Astrocyte of the cerebellum (primary cell): ENCODE data around the gene PRPF40B.
"Not testable (repeated sequence)": the region's sequence is repeated elsewhere in the genome, so short reads cannot be mapped to it uniquely, and the experiment has no call there.

Experiments
- DNase-seq: peaks from one replicate; pipeline ENCODE4 v3.0.0-alpha.2; 2011; ENCODE audit warnings: low read depth
- H3K4me3 ChIP-seq: 2 replicates; pipeline ENCODE4 v1.5.1; 2011; ENCODE audit warnings: mild to moderate bottlenecking, low read depth, low read length, moderate library complexity
- CTCF ChIP-seq: IDR thresholded peaks from 2 replicates; pipeline ENCODE4 v1.5.1; 2012; ENCODE audit warnings: low read length, low read depth, moderate library complexity, mild to moderate bottlenecking; ENCODE audit errors: missing control alignments
- in situ Hi-C: cut with HindIII; loops from 2 replicates; pipeline ENCODE4 v1.10.0; 2017; ENCODE audit warnings: low sequenced_read_pairs

Gene PRPF40B

GRCh38 chr12:49609875-49610154 is 13.5 kb upstream of the PRPF40B start:
- peak; percentile 15 for TF ChIP-seq CTCF
- in situ Hi-C loops, result no loop called here
- no peak overlapping the region for H3K4me3 ChIP-seq
- no peak for DNase-seq

- DNase-seq, H3K4me3 ChIP-seq, in situ Hi-C loops: not testable (repeated sequence)
Observed at GRCh38 chr12:49610785-49611184, 12.6 kb upstream of the PRPF40B start.

- H3K4me3 ChIP-seq, result no peak overlapping the region
- no peak for DNase-seq
- TF ChIP-seq CTCF, result no peak
- in situ Hi-C loops, result no loop called here
Observed at GRCh38 chr12:49612210-49612609, 11.2 kb upstream of the PRPF40B start.

- no peak overlapping the region for H3K4me3 ChIP-seq
- no peak for DNase-seq
- in situ Hi-C loops, result no loop called here
- no peak for TF ChIP-seq CTCF
Observed at GRCh38 chr12:49615725-49616124, 7.6 kb upstream of the PRPF40B start.

- in situ Hi-C loops, result no loop called here
- TF ChIP-seq CTCF, result no peak
- DNase-seq, result no peak
- H3K4me3 ChIP-seq, result no peak overlapping the region
Observed at GRCh38 chr12:49616533-49617219, 6.7 kb upstream of the PRPF40B start.

GRCh38 chr12:49618576-49618975 is 4.8 kb upstream of the PRPF40B start:
- in situ Hi-C loops, result no loop called here
- no peak overlapping the region for H3K4me3 ChIP-seq
- no peak for DNase-seq
- no peak for TF ChIP-seq CTCF

- no peak for DNase-seq
- in situ Hi-C loops, result no loop called here
- H3K4me3 ChIP-seq, result no peak overlapping the region
- no peak for TF ChIP-seq CTCF
Observed at GRCh38 chr12:49619286-49619685, 4.1 kb upstream of the PRPF40B start.
